Fibroblast of peridontal ligament (primary cell): ENCODE data around the gene CKAP2L.

ENCODE experiments used
- DNase-seq: peaks from one replicate; pipeline ENCODE4 v3.0.0-alpha.2; 2010; ENCODE audit errors: extremely low read depth

CKAP2L gene

DNA sequence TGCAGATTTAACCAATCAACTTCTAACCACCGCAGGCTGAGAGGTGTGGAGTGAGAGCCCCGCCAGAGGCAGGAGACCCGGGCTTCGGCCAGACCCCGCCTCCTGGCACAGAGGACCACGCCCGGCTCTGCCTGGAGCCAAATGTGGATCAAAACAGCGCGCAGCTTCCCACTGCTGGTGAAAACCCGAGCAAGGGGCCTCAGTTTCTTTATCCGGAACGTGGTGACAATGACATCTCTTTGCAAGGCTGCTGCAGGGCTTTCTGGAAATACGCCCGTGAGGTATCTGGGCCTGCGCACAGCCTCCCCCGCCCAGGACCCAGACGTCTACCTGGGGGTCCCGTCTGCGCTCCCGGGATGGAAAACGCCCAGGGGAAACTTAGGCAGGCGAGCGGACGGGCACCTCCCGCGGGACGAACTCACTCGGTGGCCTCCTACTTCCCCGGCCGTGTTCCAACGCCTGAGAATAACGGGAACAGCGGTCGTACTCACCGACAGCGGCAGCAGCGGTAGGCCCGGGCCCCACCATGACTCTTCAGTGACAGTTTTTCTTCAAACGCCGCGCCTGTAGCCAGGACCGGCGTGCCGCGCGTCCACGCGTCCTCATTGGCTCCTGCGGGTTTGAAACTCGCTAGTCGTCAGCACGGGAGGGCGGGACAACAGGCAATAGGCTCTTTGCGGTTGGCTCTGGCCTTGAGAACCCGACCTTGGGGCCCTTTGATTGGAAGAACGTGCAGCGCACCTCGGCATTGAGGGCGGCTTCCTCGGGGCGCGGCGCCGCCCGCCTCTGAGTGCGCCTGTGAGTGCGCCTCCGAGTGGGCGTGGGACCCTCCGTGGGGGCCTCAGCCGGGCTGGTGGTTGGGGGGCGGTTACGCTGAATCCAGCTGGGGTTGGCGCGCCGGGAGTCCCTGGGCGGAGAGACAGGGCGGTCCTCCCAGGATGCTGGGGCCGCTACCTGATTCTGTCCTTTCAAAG, at the start of gene CKAP2L:
CKAP2L (minus strand) TSS at position 539 of the 974 bp plus-strand sequence; CDS start at position 528, 11 bp downstream.
- DNase-seq: peak; percentile 96

DNA sequence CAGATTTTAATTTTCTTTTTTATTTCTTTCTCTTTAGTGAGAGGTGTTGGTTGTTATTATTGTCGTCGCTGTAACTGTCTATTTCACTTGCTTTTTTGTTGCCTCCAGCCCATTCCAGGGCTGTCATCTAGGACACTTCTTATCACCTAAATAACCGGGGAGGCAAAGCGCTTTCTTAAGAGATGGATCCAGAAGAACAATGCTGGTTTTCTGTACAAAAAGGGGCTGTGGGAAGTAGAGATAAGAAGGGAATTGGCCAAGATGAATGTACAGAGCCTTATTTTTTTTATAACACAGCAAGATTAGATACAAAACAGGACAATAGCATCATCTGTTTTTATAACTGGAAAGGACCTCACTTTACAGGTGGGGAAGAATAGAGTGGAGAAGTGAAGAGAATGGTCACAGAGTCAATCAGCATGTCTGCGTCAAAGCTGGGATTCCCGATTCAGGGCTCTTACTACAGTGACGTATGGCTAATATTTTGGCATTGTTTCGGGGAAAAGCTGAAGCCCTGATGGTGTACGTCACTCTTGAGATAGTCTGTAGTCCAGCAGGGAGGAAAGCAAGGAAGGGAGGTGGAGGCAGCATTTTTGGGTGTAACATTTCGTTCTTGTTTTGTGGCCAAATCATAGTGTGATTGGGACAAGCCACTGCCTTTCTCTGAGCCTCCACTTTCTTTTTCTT, 49.0 kb upstream of the CKAP2L start:
- no peak for DNase-seq

GRCh38 chr2:112812318-112813267, 48.2 kb upstream of the CKAP2L start:
- no peak for DNase-seq

DNA sequence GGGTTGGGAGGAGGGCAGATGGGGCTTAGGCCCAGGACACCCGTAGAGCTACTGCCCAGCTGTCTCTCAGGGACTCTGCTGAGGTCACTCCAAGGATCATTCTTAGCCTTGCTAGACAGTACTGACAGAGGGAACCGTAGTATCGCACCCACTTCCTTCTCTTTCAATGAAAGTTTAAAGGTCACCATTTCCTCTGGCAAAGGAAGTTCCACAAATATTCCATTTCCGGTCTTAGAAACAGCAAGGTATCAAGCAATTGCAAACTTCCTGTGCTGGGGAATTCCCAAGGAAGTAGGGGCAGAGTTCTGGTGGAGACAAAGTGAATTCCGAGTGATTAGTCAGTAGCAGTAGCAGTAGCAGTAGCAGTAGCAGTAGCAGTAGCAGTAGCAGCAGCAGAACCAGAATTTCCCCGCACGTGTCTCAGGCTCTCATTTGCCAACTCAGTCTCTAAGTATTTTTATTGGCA, 47.5 kb upstream of the CKAP2L start:
- peak; percentile 18 for DNase-seq

- no peak for DNase-seq
These were observed 46.9 kb upstream of the CKAP2L start for GRCh38 chr2:112811276-112811831.

GRCh38 chr2:112809112-112809511, 44.7 kb upstream of the CKAP2L start:
- DNase-seq: no peak

DNA sequence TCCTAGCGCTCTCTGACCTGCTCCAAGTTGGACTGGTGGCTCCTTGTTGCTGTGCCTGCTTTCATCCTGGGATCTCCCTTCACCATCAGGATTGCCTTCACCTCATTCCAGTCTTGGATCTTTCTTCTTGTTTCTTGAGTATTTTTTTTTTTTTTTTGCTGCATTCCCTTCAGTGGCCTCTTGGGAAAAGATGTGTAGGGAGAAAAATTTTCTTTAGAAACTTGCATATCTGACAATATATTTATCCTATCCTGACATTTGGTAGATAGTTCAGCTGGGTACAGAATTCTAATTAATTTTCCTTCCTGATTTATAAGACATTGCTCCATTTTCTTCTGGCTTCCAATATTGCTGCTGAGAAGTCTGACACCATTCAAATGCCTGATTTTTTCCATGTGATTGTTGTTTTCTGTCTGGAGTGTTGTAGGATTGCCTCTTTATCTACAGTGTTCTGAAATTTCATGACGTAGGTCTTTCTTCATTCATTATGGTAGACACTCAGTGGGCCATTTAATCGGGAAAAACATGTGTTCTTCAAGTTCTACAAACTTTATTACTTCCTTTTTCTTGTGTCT, 42.9 kb upstream of the CKAP2L start:
- no peak for DNase-seq

- no peak for DNase-seq
These were observed 41.1 kb upstream of the CKAP2L start for GRCh38 chr2:112805542-112805941.

DNA sequence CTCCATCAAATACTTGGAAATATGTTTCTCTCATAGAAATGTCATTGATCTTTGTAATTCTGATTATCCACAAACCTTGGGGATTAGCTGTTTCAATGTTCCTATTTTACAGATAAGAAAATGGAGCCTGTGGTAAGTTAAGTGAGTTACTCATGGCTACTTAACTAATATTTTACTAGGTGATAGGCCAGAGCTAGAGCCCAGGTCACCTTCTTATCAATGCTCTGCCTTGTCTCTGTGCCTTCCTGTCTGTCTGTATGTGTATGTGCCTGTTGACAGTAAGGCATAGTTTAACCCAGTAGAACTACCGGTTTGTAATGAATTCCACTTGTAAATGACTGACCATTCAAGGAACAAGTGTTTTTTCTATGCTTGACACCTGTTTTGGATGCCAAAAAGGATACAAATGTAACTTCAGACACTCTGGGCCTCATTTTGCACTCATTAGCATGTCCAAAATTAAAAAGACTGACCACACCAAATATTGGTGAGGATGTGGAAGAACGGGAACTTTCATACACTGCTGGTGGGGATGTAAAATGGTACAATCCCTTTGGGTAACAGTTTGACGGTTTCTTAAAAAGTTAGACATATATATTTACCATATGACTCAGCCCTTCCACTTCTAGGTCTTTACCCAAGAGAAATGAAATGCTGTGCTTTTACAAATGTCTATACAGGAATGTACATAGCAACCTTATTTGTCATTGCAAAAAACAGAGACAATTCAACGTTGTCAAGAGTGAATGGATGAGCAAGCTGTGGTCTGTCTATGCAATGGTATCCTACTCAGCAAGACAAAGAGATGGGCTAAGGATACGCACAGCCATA, 39.5 kb upstream of the CKAP2L start:
- peak; percentile 58 for DNase-seq

- no peak for DNase-seq
These were observed 36.6 kb upstream of the CKAP2L start for GRCh38 chr2:112800881-112801583.

GRCh38 chr2:112798979-112799975, 34.9 kb upstream of the CKAP2L start:
- DNase-seq: no peak

GRCh38 chr2:112796486-112796885, 32.1 kb upstream of the CKAP2L start:
- no peak for DNase-seq

DNA sequence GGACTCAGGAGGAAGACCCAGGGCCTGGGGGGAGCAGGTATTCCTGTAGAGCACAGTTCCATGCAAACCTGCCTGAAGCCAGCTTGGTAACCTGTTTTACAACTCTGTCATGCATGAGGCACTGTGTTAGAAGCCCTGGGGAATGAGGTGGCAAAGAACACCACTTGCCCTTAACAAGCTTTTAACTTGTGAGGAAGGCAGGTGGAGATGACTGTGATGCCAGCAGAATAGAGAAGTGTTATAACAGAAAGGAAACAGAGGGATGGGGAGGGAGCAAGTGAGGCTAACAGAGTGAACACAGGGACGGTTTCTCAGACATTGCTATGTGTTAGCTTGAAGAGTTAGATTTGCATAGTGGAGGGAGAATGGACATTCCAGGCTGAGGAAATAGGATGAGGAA, 31.4 kb upstream of the CKAP2L start:
- DNase-seq: no peak

DNA sequence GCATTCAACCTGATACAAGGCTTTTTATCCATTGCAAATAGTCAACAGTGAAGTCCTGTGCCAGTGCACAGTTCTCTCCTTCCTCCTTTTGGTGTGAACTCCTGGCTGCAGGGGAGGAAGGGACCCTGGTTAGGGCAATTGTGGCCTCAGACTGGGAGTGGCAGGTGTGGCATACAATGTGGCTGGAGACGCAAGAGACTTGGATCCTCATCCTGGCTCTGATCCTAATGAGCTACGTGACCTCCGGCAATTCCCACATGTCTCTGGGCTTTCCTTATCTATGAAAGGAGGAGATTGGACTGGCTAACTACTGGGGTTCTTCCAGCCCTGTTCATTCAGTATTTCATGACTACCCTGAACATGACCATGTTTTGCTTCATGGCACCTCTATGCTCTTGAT, 30.4 kb upstream of the CKAP2L start:
- no peak for DNase-seq

DNA sequence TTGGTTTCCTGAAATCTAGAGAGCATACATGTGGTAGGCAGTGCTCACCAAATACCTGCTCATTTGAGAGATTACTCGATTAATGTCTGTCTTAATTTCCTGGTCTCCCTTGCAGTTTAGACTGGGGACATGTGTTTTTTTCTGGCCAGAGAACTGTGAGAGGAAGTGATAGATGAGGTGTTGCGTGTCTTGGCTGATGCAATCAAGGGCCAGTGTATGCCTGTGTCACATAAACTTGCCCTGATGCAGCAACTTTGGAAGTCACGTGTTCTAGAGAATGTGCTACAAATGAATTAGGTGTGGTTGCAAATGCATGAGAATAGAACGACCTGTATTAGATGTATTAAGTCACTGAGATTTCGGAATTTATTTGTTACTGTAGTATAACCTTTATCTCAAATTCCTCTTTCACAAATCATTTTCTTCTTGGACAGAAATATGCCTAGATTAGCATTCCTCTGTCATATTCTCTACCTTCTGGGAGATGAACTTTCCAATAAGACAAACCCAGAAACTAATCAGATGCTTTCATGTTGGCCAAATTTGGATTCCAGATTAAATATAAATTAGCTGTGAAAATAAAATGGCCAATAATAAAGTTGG, 29.8 kb upstream of the CKAP2L start:
- peak; percentile 11 for DNase-seq

- DNase-seq: no peak
These were observed 29.1 kb upstream of the CKAP2L start for GRCh38 chr2:112793449-112793978.

DNA sequence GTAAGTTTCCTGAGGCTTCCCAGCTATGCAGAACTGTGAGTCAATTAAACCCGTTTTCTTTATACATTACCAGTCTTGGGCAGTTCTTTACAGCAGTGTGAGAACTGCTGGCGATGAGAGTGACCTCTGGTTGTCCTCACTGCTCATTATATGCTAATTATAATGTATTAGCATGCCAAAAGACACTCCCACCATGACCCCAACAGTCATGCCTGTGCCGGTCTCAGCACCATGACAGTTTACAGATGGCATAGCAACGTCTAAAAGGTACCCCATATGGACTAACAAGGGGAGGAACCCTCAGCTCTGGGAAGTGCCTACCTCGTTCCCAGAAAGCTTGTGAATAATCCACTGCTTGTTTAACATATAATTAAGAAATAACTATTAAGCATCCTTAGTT, 28.0 kb upstream of the CKAP2L start:
- DNase-seq: no peak
